ENCODE data around the gene PACRG. TPM values are rescaled to one million over a fixed set of nuclear protein-coding genes. Genes with fewer than 3 reads are reported as not detected.

The PACRG gene
- total and polyA plus RNA-seq, 2 donors (not counting 3 experiments of a cell fraction or from before 2014, with no cell fraction given), result 0.08 TPM; not detected in 1

GRCh38 chr6:162684961-162685360 lies 42.8 kb upstream of the PACRG start:
- BruUV-seq (replicated peaks), result no TSS peak
- H3K4me2 ChIP-seq (ENCODE audit: insufficient read depth, low read length), result no peak overlapping the region

More at GRCh38 chr6:162684961-162685360, 42.8 kb upstream of the PACRG start:
- Histone ChIP-seq H3K79me2 (ENCODE audit: control insufficient read depth, insufficient read depth, low read length) (no peaks in the 10 kb centered on the region), H4K20me1 (replicated peaks; ENCODE audit: control insufficient read depth, extremely low read depth, insufficient read depth, low read length) (no peaks in the 10 kb centered on the region), H3K27ac (ENCODE audit: insufficient read depth, low read depth, low read length) (no peak overlapping the region), H3K9me3 (replicated peaks; ENCODE audit: control insufficient read depth, insufficient read depth, low read length) (no peaks in the 10 kb centered on the region), H2AFZ (ENCODE audit: low read depth, low read length) (no peak overlapping the region), H3K4me3 (replicated peaks in 1 of 3; ENCODE audit: insufficient read depth in 1 of 3, low read depth in 1 of 3, low read length in 3 of 3) (no peak overlapping the region), H3K4me1 (ENCODE audit: control insufficient read depth, extremely low read depth, insufficient read depth, low read length) (no peaks in the 10 kb centered on the region), H3K9ac (replicated peaks; ENCODE audit: extremely low read depth, insufficient read depth, low read length) (no peak overlapping the region), H3K36me3 (ENCODE audit: control insufficient read depth in 2 of 2, extremely low read depth in 1 of 2, insufficient read depth in 2 of 2, low read length in 2 of 2) (no peaks in the 10 kb centered on the region), H3K27me3 (ENCODE audit: control insufficient read depth in 2 of 2, insufficient read depth in 2 of 2, low read length in 2 of 2) (no peaks in the 10 kb centered on the region), H3K9me1 (replicated peaks; ENCODE audit: control insufficient read depth, extremely low read depth, insufficient read depth, low read length) (no peaks in the 10 kb centered on the region)
- FAIRE-seq (no peak), DNase-seq (ENCODE audit: low read depth, low spot score) (no peak)
- TF ChIP-seq EZH2 (IDR thresholded peaks at IDR 0.05; ENCODE audit: borderline replicate concordance, low read depth, low read length, severe bottlenecking) (no peak), MYC (IDR thresholded peaks at IDR 0.05; ENCODE audit: low read depth, low read length) (no peak), POLR2A (IDR thresholded peaks at IDR 0.05; ENCODE audit: low read depth, low read length) (no peak), CTCF (IDR thresholded peaks at IDR 0.05; ENCODE audit: extremely low read depth in 1 of 2, insufficient read depth in 1 of 2, low read depth in 1 of 2, low read length in 2 of 2) (no peak), JUN (IDR thresholded peaks at IDR 0.05; ENCODE audit: borderline replicate concordance, insufficient read depth, insufficient read length, low read depth) (no peak), POLR2AphosphoS5 (IDR thresholded peaks at IDR 0.05; ENCODE audit: insufficient read depth, low read depth, low read length) (no peak)
- dilution Hi-C loops (cut with MboI; ENCODE audit: extremely low pct_ligation_motif_present, low sequenced_read_pairs), result no loop called here
- ChIA-PET POLR2A (no interaction called here), CTCF (no interaction called here)
- intact Hi-C loops (cut with micrococcal nuclease), result no loop called here
